ENCODE data around the gene AMACR. TPM values are rescaled to one million over a fixed set of nuclear protein-coding genes. Genes with fewer than 3 reads are reported as not detected.
A peak's percentile ranks its signal among the peaks of the same experiment; 100 is the strongest.

Gene AMACR
- total and polyA plus RNA-seq, 10 of the 15 experiments (the other 5 are each of a cell fraction or from before 2014, with no cell fraction given) = 2.6 to 20.4 (median 10.4) TPM

DNA sequence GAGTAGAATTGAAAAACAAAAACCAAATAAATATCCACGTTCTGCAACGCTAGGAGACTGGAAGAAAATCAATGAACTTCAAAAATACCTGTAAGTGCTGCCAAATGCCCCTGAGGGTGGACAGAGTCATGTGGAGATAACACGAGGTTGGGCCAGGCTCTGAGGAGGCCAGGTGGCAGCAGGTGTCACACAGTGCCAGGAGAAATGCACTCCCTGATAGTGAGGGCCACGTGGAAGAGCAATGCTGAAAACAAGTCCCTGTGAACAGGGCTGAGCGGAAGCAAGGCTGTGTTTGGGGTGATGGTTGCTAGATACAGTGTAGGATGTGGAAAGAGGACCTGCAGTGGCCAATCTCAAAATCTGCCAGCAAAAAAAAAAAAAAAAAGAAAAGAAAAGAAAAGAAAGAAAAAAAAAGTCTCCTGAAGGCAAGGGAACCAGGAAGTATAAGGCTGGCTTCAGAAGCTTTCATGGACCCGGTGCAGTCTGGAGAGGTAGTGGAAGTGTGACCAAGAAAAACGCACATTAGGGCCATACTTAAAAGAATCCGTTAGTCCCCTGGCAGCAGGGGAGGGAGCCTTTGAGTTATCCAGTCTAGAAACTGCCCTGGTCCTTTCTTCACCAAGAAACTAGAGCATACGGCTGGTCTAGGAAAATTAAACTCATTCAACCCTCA lies 18.4 kb upstream of the AMACR start:
- no peak for DNase-seq (ENCODE audit: low read depth, low spot score)
- no peak overlapping the region for H3K4me2 ChIP-seq (ENCODE audit: control insufficient read depth, insufficient read depth)
- intact Hi-C loops (cut with micrococcal nuclease; ENCODE audit: unreplicated experiment) = no loop called here
- no peak overlapping the region for H3K27ac ChIP-seq (ENCODE audit: control insufficient read depth, insufficient read depth)
- H3K79me2 ChIP-seq (ENCODE audit: control insufficient read depth, insufficient read depth, low read length) = no peaks in the 10 kb centered on the region
- BruUV-seq (replicated peaks) = no TSS peak
- ChIA-PET SMC1A (ENCODE audit: uncharacterized antibody, unreplicated experiment) (interaction anchor here (0.8 kb wide), 1 partner anchor 23 kb away, joined by 3 read pairs; no protein-coding TSS in a partner anchor), RAD21 (ENCODE audit: unreplicated experiment) (no interaction called here), CTCF (no interaction called here), POLR2A (no interaction called here)
- H3K27me3 ChIP-seq (replicated peaks in 1 of 2; ENCODE audit: control insufficient read depth in 2 of 2, insufficient read depth in 2 of 2, low read length in 1 of 2) = no peaks in the 10 kb centered on the region
- H2AFZ ChIP-seq (ENCODE audit: control insufficient read depth, low read depth, low read length) = no peak overlapping the region
- 77% methylated on average over 9 of the region's 9 CpGs for WGBS (ENCODE audit: insufficient coverage, insufficient replicate concordance, low lambda C conversion rate, missing lambda C conversion rate)
- H3K4me3 ChIP-seq = no peak overlapping the region
- H3K9me3 ChIP-seq (replicated peaks; ENCODE audit: control insufficient read depth, insufficient read depth, low read length) = no peaks in the 10 kb centered on the region
- peaks cover 6% of the 10 kb centered on the region; the same call in 1 of the 2 replicates for H3K4me1 ChIP-seq (ENCODE audit: control insufficient read depth, insufficient read depth, low read length)
- ATAC-seq = no peak
- in situ Hi-C loops (cut with MboI) = no loop called here
- H4K20me1 ChIP-seq (ENCODE audit: control insufficient read depth, insufficient read depth) = no peaks in the 10 kb centered on the region
- no peaks in the 10 kb centered on the region for H3K36me3 ChIP-seq (ENCODE audit: control insufficient read depth in 2 of 2, insufficient read depth in 2 of 2, low read length in 1 of 2)
- H3K9ac ChIP-seq (ENCODE audit: control insufficient read depth, insufficient read depth, low read length) = no peak overlapping the region
- no peak for FAIRE-seq
- TF ChIP-seq CEBPB (IDR thresholded peaks at IDR 0.05; ENCODE audit: borderline replicate concordance in 1 of 2, low read depth in 2 of 2, low read length in 2 of 2) (no peak), TCF7 (IDR thresholded peaks at IDR 0.05; ENCODE audit: borderline replicate concordance) (no peak), JUNB (IDR thresholded peaks at IDR 0.05) (no peak), RBBP5 (conservative IDR thresholded peaks at IDR 0.05) (no peak), SUPT20H (IDR thresholded peaks at IDR 0.05; ENCODE audit: borderline replicate concordance, control insufficient read depth, low read depth, low read length) (no peak)

DNA sequence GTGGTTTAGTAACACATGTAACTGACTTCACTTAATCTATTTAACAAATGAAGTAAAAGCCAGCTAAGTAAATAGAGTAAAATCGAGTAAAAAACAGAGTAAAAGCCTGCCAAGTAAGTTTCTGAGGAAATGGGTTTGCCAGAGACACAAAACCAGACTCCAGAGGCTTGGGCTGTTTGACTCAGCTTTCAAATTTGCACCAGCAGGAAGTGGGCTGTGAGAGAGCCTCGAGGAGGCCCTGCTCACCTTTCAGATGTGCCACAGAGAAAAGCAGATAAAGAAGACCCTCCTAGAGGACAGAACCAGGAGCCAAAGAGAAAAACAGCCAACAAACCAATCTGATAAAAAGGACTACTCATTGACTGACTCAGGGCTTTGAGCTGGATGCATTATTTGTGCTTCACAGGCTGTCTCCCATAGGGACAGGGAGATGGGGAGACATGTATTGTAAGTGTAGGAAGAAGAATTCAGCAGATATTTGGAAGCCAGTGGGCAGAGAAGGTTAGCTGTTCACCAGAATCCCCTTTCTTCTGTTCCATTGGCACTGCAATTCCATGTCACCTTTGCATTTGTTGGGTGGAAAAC lies 14.4 kb upstream of the AMACR start:
- ChIA-PET POLR2A (interaction anchor here (0.6 to 1.4 kb wide), 3 partner anchors 13 to 16 kb away, joined by 3 to 7 read pairs (median 3); no protein-coding TSS in a partner anchor), RAD21 (ENCODE audit: unreplicated experiment) (interaction anchor here (1.3 kb wide), 2 partner anchors 14 to 24 kb away, joined by 3 read pairs; partner anchors contain the start of gene AMACR), CTCF (interaction anchor here (0.6 to 1.8 kb wide), 4 partner anchors 10 to 1392 kb away, joined by 3 to 5 read pairs (median 4); no protein-coding TSS in a partner anchor), SMC1A (ENCODE audit: uncharacterized antibody, unreplicated experiment) (interaction anchor here (0.7 to 2.4 kb wide), 6 partner anchors 9 to 52 kb away, joined by 3 to 5 read pairs (median 4); no protein-coding TSS in a partner anchor)
- intact Hi-C loops (cut with micrococcal nuclease; ENCODE audit: unreplicated experiment) = no loop called here
- in situ Hi-C loops (cut with MboI) = loop anchor here (25.0 kb wide), 1 partner anchor 890 kb away; the partner anchor contains the start of genes BRIX1 and RAD1
- H4K20me1 ChIP-seq (ENCODE audit: control insufficient read depth, insufficient read depth) = no peaks in the 10 kb centered on the region
- DNase-seq (ENCODE audit: low read depth, low spot score) (no peak), FAIRE-seq (peak; percentile 87), ATAC-seq (peak; percentile 93)
- peak overlapping the region; percentile 13; the same call in 1 of the 2 replicates for H3K4me2 ChIP-seq (ENCODE audit: control insufficient read depth, insufficient read depth)
- BruUV-seq (replicated peaks) = no TSS peak
- peak overlapping the region; percentile 45 for H2AFZ ChIP-seq (ENCODE audit: control insufficient read depth, low read depth, low read length)
- H3K9ac ChIP-seq (ENCODE audit: control insufficient read depth, insufficient read depth, low read length) = no peak overlapping the region
- WGBS (ENCODE audit: insufficient coverage, insufficient replicate concordance, low lambda C conversion rate, missing lambda C conversion rate) = 0% methylated on average over 2 of the region's 2 CpGs
- H3K27ac ChIP-seq (ENCODE audit: control insufficient read depth, insufficient read depth) = peak overlapping the region; percentile 48
- H3K4me1 ChIP-seq (ENCODE audit: control insufficient read depth, insufficient read depth, low read length) = peaks cover 6% of the 10 kb centered on the region; the same call in 1 of the 2 replicates
- H3K9me3 ChIP-seq (replicated peaks; ENCODE audit: control insufficient read depth, insufficient read depth, low read length) = no peaks in the 10 kb centered on the region
- H3K36me3 ChIP-seq (ENCODE audit: control insufficient read depth in 2 of 2, insufficient read depth in 2 of 2, low read length in 1 of 2) = no peaks in the 10 kb centered on the region
- H3K27me3 ChIP-seq (replicated peaks in 1 of 2; ENCODE audit: control insufficient read depth in 2 of 2, insufficient read depth in 2 of 2, low read length in 1 of 2) = no peaks in the 10 kb centered on the region
- TF ChIP-seq NFIC (IDR thresholded peaks at IDR 0.05; ENCODE audit: low read depth, low read length) (peak; percentile 19; the same call in 1 of the 2 replicates), NR2C2 (IDR thresholded peaks at IDR 0.05; ENCODE audit: borderline replicate concordance, control insufficient read depth, insufficient read length, low read depth) (no peak), RUNX3 (IDR thresholded peaks at IDR 0.05; ENCODE audit: low read length) (peak; percentile 50), EED (IDR thresholded peaks at IDR 0.05; ENCODE audit: low read depth) (0 out of 2 replicates have a peak, but pooled peaks have one; percentile 32)
- no peak overlapping the region for H3K4me3 ChIP-seq
- H3K79me2 ChIP-seq (ENCODE audit: control insufficient read depth, insufficient read depth, low read length) = no peaks in the 10 kb centered on the region

Measured in GM12878 (cell line).